Naive B cell (primary cell): ENCODE results near the gene HPSE. TPM values are rescaled to one million over a fixed set of nuclear protein-coding genes. Genes with fewer than 3 reads are reported as not detected.

Experiments
- ATAC-seq, 2 donors: fragments of 150-1000 bp; cut with Tn5 transposase; 2 replicates each; pipeline ENCODE4 v1.10.0; 2021; ENCODE audit warnings: low read depth in 2 of 2, mild to moderate bottlenecking in 2 of 2, moderate library complexity in 2 of 2
- DNase-seq: peaks from one replicate; pipeline ENCODE4 v3.0.0; 2022
- H3K27ac Mint-ChIP-seq, 6 donors: one replicate each; pipeline ENCODE4 v1.8.0; 2020 to 2022; ENCODE audit warnings: mild to moderate bottlenecking in 6 of 6, mixed read lengths in 6 of 6, moderate library complexity in 5 of 6, inconsistent platforms in 2 of 6
- H3K27me3 Mint-ChIP-seq, 3 donors: one replicate each; pipeline ENCODE4 v1.8.0; 2021 to 2022; ENCODE audit warnings: mixed read lengths in 3 of 3, mild to moderate bottlenecking in 1 of 3
- H3K36me3 Mint-ChIP-seq, 2 donors: one replicate each; pipeline ENCODE4 v1.8.0; 2020 to 2022; ENCODE audit warnings: mixed read lengths in 2 of 2, inconsistent platforms in 1 of 2, mild to moderate bottlenecking in 1 of 2
- H3K4me1 Mint-ChIP-seq, 3 donors: one replicate each; pipeline ENCODE4 v1.8.0; 2020 to 2022; ENCODE audit warnings: mixed read lengths in 3 of 3, inconsistent platforms in 1 of 3, mild to moderate bottlenecking in 1 of 3, moderate library complexity in 1 of 3
- H3K4me3 Mint-ChIP-seq, 8 donors: one replicate each; pipeline ENCODE4 v1.8.0; 2020 to 2022; ENCODE audit warnings: mild to moderate bottlenecking in 8 of 8, mixed read lengths in 8 of 8, moderate library complexity in 8 of 8, inconsistent platforms in 2 of 8
- H3K9me3 Mint-ChIP-seq, 7 donors: one replicate each; pipeline ENCODE4 v1.8.0; 2020 to 2022; ENCODE audit warnings: mixed read lengths in 7 of 7, mild to moderate bottlenecking in 5 of 7, inconsistent platforms in 2 of 7, moderate library complexity in 1 of 7
- polyA plus RNA-seq, 6 donors: library from polyadenylated mRNA; unstranded; fragments of 300-500 nt; fragmentation: Illumina TruSeq; gene quantifications; one replicate each; pipeline ENCODE4 v1.2.3, GENCODE V29; 2021; ENCODE audit warnings: low read depth in 6 of 6

HPSE gene
- polyA plus RNA-seq, 6 donors from 2014 or later, result 0.98 to 2.8 (median 2.5) TPM

DNA sequence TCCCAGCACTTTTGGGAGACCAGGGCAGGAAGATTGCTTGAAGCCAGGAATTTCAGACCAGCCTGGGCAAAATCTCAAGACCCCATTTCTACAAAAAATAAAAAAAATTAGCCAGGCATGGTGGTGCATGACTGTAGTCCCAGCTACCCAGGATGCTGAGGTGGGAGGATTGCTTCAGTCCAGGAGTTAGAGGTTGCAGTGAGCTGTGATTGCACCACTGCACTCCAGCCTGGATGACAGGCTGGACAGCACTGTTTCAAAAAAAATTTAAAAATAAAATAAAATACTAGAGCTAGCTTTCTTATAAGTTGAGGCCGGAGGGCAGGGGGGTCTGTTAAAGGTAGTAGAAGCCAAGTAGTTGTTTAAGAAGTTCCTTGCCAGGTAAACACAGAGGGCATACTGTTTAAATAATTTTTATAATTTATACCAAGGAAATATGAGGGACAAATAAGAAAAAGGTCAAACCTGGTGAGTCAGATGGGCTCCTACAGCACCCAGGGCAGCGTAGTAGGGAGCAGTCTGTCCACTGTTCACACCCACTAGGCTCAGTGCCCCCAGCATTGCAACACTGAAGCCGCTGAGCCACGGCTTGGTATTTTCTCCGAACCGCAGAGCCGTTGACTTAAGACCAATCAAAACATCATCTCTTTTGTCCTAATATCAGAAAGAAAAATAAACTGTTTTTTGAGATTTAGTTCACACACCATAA lies 67.4 kb downstream of the HPSE start:
- DNase-seq (no peak), ATAC-seq (no peak)
- Mint-ChIP-seq H3K27ac (no peak overlapping the region), H3K9me3 (no peaks in the 10 kb centered on the region), H3K4me3 (no peak overlapping the region), H3K4me1 (peaks cover 0 to 2% (median 0%) of the 10 kb centered on the region in 3 donors), H3K36me3 (peaks cover 8 to 17% of the 10 kb centered on the region in 2 donors), H3K27me3 (no peaks in the 10 kb centered on the region)

- DNase-seq, result no peak
- H3K4me1 Mint-ChIP-seq, result peaks cover 0 to 2% (median 0%) of the 10 kb centered on the region in 3 donors
- H3K36me3 Mint-ChIP-seq, result peaks cover 8 to 17% of the 10 kb centered on the region in 2 donors
- no peaks in the 10 kb centered on the region for H3K27me3 Mint-ChIP-seq
- no peak overlapping the region for H3K27ac Mint-ChIP-seq
- no peaks in the 10 kb centered on the region for H3K9me3 Mint-ChIP-seq
- H3K4me3 Mint-ChIP-seq, result no peak overlapping the region
- ATAC-seq, result peak; percentile 41 to 62
These were observed 68.0 kb downstream of the HPSE start for GRCh38 chr4:83266689-83267088.

DNA sequence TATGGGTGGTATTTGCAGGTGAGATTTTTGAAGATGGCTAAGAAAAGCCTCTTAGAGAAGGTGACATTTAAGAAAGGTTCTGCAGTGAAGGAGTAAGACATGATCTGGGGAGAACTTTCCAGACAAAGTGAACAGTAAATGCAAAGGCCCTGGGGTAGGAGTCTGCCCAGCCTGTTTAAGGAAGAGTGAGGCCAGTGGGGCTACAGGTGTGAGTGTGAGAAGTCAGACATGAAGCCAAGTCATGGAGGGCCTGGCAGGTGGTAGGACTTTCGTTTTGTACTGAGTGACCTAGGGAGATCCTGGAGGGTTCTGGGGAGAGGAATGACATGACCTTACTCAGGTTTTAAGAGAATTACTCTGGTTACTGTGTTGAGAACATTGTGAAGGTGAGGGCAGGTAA lies 71.5 kb downstream of the HPSE start:
- no peak for DNase-seq
- Mint-ChIP-seq H3K27me3 (no peaks in the 10 kb centered on the region), H3K36me3 (peaks cover 8 to 10% of the 10 kb centered on the region in 2 donors), H3K27ac (peak overlapping the region in 2 of 6 donors; percentile 0 to 81), H3K9me3 (no peaks in the 10 kb centered on the region), H3K4me3 (no peak overlapping the region), H3K4me1 (peaks cover 18 to 31% (median 24%) of the 10 kb centered on the region in 3 donors)
- ATAC-seq, result no peak

DNA sequence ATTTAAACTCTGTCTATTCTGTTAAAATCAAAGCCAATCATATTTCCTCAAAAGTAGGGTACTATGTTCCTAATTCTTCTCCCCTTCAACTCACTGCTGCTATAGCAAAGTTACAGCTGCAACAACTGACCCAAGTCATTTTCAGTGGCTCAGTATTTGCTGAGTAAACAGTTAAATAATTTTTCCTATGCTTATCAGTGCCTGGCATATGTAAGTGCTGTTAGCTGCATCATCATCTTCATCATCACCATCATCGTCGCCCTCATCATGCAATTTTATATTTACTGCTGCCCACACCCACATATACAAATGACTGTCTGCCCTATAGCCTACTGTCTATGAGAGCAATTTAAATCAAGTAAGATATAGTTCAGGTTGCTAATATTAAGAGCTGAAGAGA lies 72.0 kb downstream of the HPSE start:
- peaks cover 7 to 8% of the 10 kb centered on the region in 2 donors for H3K36me3 Mint-ChIP-seq
- ATAC-seq, result no peak
- peak overlapping the region in 2 of 6 donors; percentile 0 to 9 for H3K27ac Mint-ChIP-seq
- H3K27me3 Mint-ChIP-seq, result no peaks in the 10 kb centered on the region
- H3K9me3 Mint-ChIP-seq, result no peaks in the 10 kb centered on the region
- H3K4me3 Mint-ChIP-seq, result no peak overlapping the region
- no peak for DNase-seq
- H3K4me1 Mint-ChIP-seq, result peaks cover 22 to 35% (median 29%) of the 10 kb centered on the region in 3 donors

DNA sequence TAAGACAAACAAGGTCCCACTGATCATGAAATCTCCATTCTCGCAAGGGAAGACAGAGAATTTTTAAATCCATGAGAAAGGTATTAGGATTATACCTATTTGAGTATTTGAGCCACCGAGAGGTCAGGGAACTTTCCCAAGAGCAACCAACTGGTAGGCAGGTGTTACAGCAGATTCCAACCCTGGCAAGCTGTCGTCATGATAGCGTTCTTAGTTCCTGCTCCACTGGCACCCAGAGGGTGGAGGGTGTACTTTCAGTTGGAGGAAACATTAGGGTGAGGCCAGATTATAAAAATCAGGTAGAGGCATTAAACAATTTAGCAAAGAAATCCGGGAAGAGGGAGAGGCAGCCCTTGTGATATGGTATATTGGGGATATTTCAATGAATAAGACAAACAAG lies 73.3 kb downstream of the HPSE start:
- no peak for ATAC-seq
- H3K27ac Mint-ChIP-seq, result no peak overlapping the region
- peaks cover 7 to 8% of the 10 kb centered on the region in 2 donors for H3K36me3 Mint-ChIP-seq
- no peak overlapping the region for H3K4me3 Mint-ChIP-seq
- no peaks in the 10 kb centered on the region for H3K27me3 Mint-ChIP-seq
- DNase-seq, result no peak
- H3K4me1 Mint-ChIP-seq, result peaks cover 26 to 46% (median 39%) of the 10 kb centered on the region in 3 donors
- no peaks in the 10 kb centered on the region for H3K9me3 Mint-ChIP-seq

GRCh38 chr4:83259586-83259985 lies 75.1 kb downstream of the HPSE start:
- no peaks in the 10 kb centered on the region for H3K9me3 Mint-ChIP-seq
- H3K4me1 Mint-ChIP-seq, result peaks cover 26 to 51% (median 40%) of the 10 kb centered on the region in 3 donors
- peak overlapping the region in 3 of 6 donors; percentile 25 to 61 (median 52) for H3K27ac Mint-ChIP-seq
- ATAC-seq, result no peak
- H3K27me3 Mint-ChIP-seq, result no peaks in the 10 kb centered on the region
- no peak for DNase-seq
- H3K4me3 Mint-ChIP-seq, result no peak overlapping the region
- peaks cover 7 to 8% of the 10 kb centered on the region in 2 donors for H3K36me3 Mint-ChIP-seq

DNA sequence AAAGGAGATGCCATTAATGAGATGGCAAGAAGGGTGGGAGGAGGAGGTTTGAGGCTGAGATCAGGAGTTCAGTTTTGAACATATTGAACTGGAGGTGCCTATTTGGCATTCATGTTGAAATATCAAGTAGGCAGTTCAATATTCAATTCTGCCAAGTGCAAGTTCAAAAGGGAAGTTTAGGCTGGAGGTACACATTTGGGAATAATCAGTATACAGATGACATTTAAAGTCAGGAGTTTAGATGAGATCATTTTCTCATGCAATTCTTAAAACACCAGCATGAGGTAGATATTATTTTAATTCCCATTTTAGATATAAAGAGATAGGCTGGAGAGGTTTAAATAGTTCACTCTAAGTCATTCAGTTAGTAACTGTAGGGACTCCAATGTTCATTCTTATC lies 76.2 kb downstream of the HPSE start:
- Mint-ChIP-seq H3K4me1 (peaks cover 26 to 57% (median 46%) of the 10 kb centered on the region in 3 donors), H3K36me3 (peaks cover 7 to 8% of the 10 kb centered on the region in 2 donors), H3K27ac (peak overlapping the region in 3 of 6 donors; percentile 21 to 58 (median 52)), H3K9me3 (no peaks in the 10 kb centered on the region), H3K4me3 (no peak overlapping the region), H3K27me3 (no peaks in the 10 kb centered on the region)
- DNase-seq (no peak), ATAC-seq (no peak)

GRCh38 chr4:83257811-83258210 lies 76.8 kb downstream of the HPSE start:
- peaks cover 32 to 63% (median 53%) of the 10 kb centered on the region in 3 donors for H3K4me1 Mint-ChIP-seq
- H3K36me3 Mint-ChIP-seq, result peaks cover 1 to 3% of the 10 kb centered on the region in 2 donors
- H3K27ac Mint-ChIP-seq, result peak overlapping the region in 4 of 6 donors; percentile 52 to 90 (median 60)
- H3K27me3 Mint-ChIP-seq, result no peaks in the 10 kb centered on the region
- no peaks in the 10 kb centered on the region for H3K9me3 Mint-ChIP-seq
- ATAC-seq (no peak), DNase-seq (no peak)
- H3K4me3 Mint-ChIP-seq, result peak overlapping the region in 2 of 8 donors; percentile 1 to 37

- Mint-ChIP-seq H3K4me3 (no peak overlapping the region), H3K27me3 (no peaks in the 10 kb centered on the region), H3K9me3 (no peaks in the 10 kb centered on the region), H3K27ac (peak overlapping the region in 1 of 6 donors; percentile 47), H3K36me3 (no peaks in the 10 kb centered on the region), H3K4me1 (peaks cover 46 to 72% (median 65%) of the 10 kb centered on the region in 3 donors)
- DNase-seq (no peak), ATAC-seq (no peak)
These were observed 79.1 kb downstream of the HPSE start for GRCh38 chr4:83255584-83255983.

DNA sequence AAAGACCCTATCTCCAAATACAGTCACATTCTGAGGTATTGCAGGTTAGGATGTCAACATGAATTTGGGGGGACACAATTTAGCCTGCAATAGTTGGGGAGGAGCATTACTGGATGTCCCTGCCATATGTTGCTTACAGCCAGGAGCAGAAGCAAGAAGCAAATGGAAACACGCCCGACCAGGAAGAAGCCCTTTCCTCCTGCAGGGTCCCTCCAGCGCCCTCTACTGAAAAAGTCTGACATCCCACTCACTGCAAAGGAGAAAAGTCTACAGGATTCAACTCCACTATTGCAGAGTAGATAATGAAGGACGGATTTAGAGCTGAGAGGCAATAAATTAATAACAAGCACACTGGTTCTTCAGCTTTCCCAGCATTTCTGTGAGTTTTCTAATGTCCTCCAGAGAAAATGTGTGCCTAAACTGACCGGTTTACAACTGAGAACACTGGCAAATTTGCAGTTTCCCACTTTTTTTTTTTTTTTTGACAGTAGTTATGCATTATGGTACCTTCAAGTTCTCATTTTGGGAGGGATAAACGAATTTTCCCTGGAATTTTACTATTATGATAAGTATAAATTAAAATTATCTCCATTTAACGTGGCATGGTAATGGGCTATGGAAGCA lies 81.8 kb downstream of the HPSE start:
- H3K4me1 Mint-ChIP-seq, result peaks cover 26 to 57% (median 41%) of the 10 kb centered on the region in 3 donors
- no peaks in the 10 kb centered on the region for H3K9me3 Mint-ChIP-seq
- ATAC-seq (peak; percentile 77 to 79), DNase-seq (peak; percentile 68)
- H3K4me3 Mint-ChIP-seq, result peak overlapping the region in 3 of 8 donors; percentile 28 to 64 (median 62)
- no peaks in the 10 kb centered on the region for H3K27me3 Mint-ChIP-seq
- peak overlapping the region in 3 of 6 donors; percentile 30 to 86 (median 40) for H3K27ac Mint-ChIP-seq
- no peaks in the 10 kb centered on the region for H3K36me3 Mint-ChIP-seq

GRCh38 chr4:83251447-83251830 lies 83.2 kb downstream of the HPSE start:
- Mint-ChIP-seq H3K27ac (peak overlapping the region in 1 of 6 donors; percentile 50), H3K27me3 (no peaks in the 10 kb centered on the region), H3K4me3 (peak overlapping the region in 1 of 8 donors; percentile 41), H3K4me1 (peaks cover 21 to 55% (median 39%) of the 10 kb centered on the region in 3 donors), H3K9me3 (no peaks in the 10 kb centered on the region), H3K36me3 (no peaks in the 10 kb centered on the region)
- ATAC-seq (no peak), DNase-seq (no peak)

- Mint-ChIP-seq H3K4me3 (no peak overlapping the region), H3K4me1 (peaks cover 21 to 52% (median 43%) of the 10 kb centered on the region in 3 donors), H3K36me3 (no peaks in the 10 kb centered on the region), H3K9me3 (no peaks in the 10 kb centered on the region), H3K27me3 (no peaks in the 10 kb centered on the region), H3K27ac (peak overlapping the region in 2 of 6 donors; percentile 34 to 61)
- ATAC-seq (no peak), DNase-seq (no peak)
These were observed 83.8 kb downstream of the HPSE start for GRCh38 chr4:83250687-83251446.

DNA sequence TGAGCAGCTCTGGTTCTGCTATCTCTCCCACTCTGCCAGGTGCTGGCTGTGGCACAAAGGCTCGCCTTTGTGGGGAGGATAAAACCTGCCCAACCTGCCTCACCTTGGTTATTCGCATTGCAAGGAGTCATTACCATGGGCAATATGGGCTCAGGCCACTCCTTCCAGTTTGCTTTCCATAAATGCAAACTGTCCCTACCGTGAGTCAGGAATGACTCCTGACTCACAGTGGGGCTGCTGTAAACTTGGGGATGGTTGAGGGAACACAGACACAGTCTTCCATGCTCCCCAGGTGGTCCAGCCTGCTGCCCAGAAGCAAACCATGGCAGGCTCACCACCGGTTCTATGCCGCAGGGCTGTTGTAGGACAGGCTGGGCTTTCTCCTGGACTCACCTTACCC lies 86.2 kb downstream of the HPSE start:
- Mint-ChIP-seq H3K36me3 (no peaks in the 10 kb centered on the region), H3K27ac (peak overlapping the region in 2 of 6 donors; percentile 15 to 49), H3K4me3 (no peak overlapping the region), H3K9me3 (peaks cover 0 to 3% (median 0%) of the 10 kb centered on the region in 7 donors), H3K4me1 (peaks cover 36 to 63% (median 60%) of the 10 kb centered on the region in 3 donors), H3K27me3 (no peaks in the 10 kb centered on the region)
- DNase-seq (no peak), ATAC-seq (no peak)
